ENCODE data around the gene BAHD1.
A peak's percentile ranks its signal among the peaks of the same experiment; 100 is the strongest.

Gene BAHD1

GRCh38 chr15:40469776-40470390 is 29.1 kb downstream of the BAHD1 start:
- no peak for DNase-seq

- peak; percentile 48 for DNase-seq
These were observed 29.8 kb downstream of the BAHD1 start, which contains the start of gene CHST14 for GRCh38 chr15:40470423-40471104. CHST14 (plus strand) TSS chr15:40470984; CDS start chr15:40471214, 230 bp downstream.

- no peak for DNase-seq
These were observed 30.5 kb downstream of the BAHD1 start for GRCh38 chr15:40471105-40471807.

- DNase-seq = no peak
These were observed 31.0 kb downstream of the BAHD1 start for GRCh38 chr15:40471808-40472150.

GRCh38 chr15:40472171-40472727 is 31.5 kb downstream of the BAHD1 start:
- no peak for DNase-seq

- no peak for DNase-seq
These were observed 33.8 kb downstream of the BAHD1 start for GRCh38 chr15:40474581-40474980.

GRCh38 chr15:40477642-40478327 is 37.0 kb downstream of the BAHD1 start:
- DNase-seq = no peak

- DNase-seq = no peak
These were observed 38.3 kb downstream of the BAHD1 start for GRCh38 chr15:40479024-40479423.

- peak; percentile 21 for DNase-seq
These were observed 40.8 kb downstream of the BAHD1 start for GRCh38 chr15:40481341-40482074.

GRCh38 chr15:40483919-40484318 is 43.2 kb downstream of the BAHD1 start:
- DNase-seq = no peak

- no peak for DNase-seq
These were observed 45.5 kb downstream of the BAHD1 start for GRCh38 chr15:40486066-40486770.

- no peak for DNase-seq
These were observed 47.3 kb downstream of the BAHD1 start for GRCh38 chr15:40487816-40488682.

- DNase-seq = no peak
These were observed 48.8 kb downstream of the BAHD1 start for GRCh38 chr15:40489274-40490175.

GRCh38 chr15:40493089-40493840 is 52.5 kb downstream of the BAHD1 start:
- no peak for DNase-seq

- no peak for DNase-seq
These were observed 54.8 kb downstream of the BAHD1 start for GRCh38 chr15:40495516-40495915.

- peak; percentile 39 for DNase-seq
These were observed 57.7 kb downstream of the BAHD1 start for GRCh38 chr15:40498418-40498817.

GRCh38 chr15:40498891-40499290 is 58.1 kb downstream of the BAHD1 start:
- no peak for DNase-seq

- DNase-seq = no peak
These were observed 59.2 kb downstream of the BAHD1 start for GRCh38 chr15:40499931-40500330.

All from fibroblast of skin of right quadriceps (primary cell).